GM20000 (cell line): Measurements from ENCODE around the gene KLF15.
"Not testable (repeated sequence)": the region's sequence is repeated elsewhere in the genome, so short reads cannot be mapped to it uniquely, and the experiment has no call there.

Source experiments
- DNase-seq: peaks from one replicate; pipeline ENCODE4 v3.0.0; 2012; ENCODE audit warnings: low spot score
- TF ChIP-seq, protein P1 (sequence below): IDR thresholded peaks from 2 replicates; pipeline ENCODE4 v1.5.1; 2012; ENCODE audit warnings: mild to moderate bottlenecking, control low read depth; ENCODE audit errors: extremely low read depth, missing control alignments

KLF15 gene

DNA sequence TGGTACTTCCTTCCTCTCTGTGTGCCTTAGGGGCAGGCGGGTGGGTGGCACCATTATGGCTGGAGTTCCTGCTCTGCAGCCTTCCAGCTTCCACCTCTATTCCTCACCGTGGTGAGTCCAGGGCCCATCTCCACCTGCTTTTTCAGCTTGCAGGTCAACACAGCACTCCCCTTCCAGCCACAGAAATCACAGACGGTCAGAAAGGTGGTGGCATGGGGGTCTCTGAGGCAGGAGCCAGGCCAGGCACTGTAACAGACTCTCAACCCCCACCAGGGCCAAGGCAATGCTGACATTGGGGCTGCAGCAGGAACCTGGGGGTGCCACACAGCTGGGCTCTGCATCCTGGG lies 16.6 kb downstream of the KLF15 start:
- TF ChIP-seq, protein P1, sequence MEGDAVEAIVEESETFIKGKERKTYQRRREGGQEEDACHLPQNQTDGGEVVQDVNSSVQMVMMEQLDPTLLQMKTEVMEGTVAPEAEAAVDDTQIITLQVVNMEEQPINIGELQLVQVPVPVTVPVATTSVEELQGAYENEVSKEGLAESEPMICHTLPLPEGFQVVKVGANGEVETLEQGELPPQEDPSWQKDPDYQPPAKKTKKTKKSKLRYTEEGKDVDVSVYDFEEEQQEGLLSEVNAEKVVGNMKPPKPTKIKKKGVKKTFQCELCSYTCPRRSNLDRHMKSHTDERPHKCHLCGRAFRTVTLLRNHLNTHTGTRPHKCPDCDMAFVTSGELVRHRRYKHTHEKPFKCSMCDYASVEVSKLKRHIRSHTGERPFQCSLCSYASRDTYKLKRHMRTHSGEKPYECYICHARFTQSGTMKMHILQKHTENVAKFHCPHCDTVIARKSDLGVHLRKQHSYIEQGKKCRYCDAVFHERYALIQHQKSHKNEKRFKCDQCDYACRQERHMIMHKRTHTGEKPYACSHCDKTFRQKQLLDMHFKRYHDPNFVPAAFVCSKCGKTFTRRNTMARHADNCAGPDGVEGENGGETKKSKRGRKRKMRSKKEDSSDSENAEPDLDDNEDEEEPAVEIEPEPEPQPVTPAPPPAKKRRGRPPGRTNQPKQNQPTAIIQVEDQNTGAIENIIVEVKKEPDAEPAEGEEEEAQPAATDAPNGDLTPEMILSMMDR = no peak
- DNase-seq = no peak

- TF ChIP-seq, protein P1 = no peak
- DNase-seq = no peak
Observed at GRCh38 chr3:126340081-126340511, 17.1 kb downstream of the KLF15 start.

- TF ChIP-seq, protein P1 = no peak
- no peak for DNase-seq
Observed at GRCh38 chr3:126339466-126339865, 17.7 kb downstream of the KLF15 start.

DNA sequence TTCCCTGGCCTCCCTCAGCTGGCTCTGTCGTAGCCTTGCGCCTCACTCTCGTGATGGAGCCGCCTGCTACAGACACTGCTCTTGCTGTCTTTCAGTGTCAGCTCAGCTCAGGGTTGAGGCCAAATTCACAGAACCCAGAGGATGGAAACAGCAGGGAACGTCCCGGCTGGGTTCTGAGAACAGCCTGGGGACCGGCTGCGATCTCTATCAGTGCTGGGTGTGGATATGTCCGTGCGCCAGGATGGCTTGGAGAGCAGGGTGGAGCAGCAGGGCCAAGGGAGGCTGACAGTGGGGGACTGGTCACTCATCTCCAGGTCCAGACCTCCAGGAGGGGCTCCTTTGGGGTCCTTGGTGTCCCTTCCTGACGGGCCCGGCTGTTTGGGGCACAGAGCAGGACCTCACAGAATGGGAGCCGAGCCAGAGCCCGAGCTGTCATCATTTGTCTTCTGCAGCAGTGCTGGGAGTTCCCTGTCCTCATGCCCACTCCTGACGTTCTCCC lies 18.4 kb downstream of the KLF15 start:
- DNase-seq = no peak
- TF ChIP-seq, protein P1 = no peak

GRCh38 chr3:126337980-126338651 lies 19.1 kb downstream of the KLF15 start:
- TF ChIP-seq, protein P1 = no peak
- no peak for DNase-seq

DNA sequence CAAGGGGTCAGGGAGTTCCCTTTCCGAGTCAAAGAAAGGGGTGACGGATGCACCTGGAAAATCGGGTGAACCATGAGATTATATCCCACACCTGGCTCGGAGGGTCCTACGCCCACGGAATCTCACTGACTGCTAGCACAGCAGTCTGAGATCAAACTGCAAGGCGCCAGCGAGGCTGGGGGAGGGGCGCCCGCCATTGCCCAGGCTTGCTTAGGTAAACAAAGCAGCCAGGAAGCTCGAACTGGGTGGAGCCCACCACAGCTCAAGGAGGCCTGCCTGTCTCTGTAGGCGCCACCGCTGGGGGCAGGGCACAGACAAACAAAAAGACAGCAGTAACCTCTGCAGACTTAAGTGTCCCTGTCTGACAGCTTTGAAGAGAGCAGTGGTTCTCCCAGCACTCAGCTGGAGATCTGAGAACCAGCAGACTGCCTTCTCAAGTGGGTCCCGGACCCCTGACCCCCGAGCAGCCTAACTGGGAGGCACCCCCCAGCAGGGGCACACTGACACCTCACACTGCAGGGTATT lies 25.3 kb downstream of the KLF15 start:
- not testable (repeated sequence) for DNase-seq

DNA sequence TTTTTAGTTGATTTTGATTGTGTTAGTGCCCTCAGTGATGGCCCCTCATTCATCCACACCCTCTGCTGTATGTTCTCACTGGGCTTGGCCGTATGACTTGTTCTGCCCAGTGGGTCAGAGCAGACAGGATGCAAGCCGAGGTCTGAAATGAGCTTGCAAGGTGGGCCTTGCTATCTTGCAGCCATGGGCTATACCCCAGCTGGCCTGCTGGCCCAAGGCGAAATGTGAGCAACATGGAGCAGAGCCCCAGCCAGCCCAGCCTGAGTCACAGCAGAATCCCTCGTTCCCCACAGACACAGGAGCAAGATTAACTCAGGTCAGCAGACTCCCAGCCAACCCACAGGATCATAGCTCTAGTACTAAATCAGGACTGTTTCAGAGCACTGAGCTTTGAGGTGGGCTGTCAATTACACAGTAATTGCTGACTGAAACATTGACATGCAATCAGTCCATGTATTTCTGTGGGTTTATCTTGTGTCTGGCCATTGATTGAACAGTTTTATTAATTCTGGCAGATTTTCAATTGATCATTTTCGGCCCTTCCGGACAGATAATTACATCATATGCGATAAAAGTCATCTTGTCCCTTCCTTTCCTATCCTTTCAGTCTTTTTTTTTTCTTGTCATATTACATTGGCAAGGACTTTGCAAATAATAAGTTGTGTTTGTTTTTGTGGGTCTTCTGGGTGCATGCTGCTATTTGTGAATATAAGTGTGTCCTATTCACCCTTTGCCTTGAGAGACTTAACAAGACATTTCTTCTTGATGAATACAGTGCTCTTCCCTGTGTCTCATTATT lies 27.1 kb downstream of the KLF15 start:
- no peak for DNase-seq
- TF ChIP-seq, protein P1 = no peak
